HG03025 (cell line): ENCODE data around the gene HSD17B2.

Experiments used
- ATAC-seq: cut with Tn5 transposase; IDR thresholded peaks from one replicate; pipeline ENCODE4 v1.9.1; 2021; ENCODE audit warnings: mild to moderate bottlenecking, moderate library complexity; ENCODE audit not compliant: unreplicated experiment, low FRiP score

Gene HSD17B2

GRCh38 chr16:82047374-82047773 lies 12.3 kb downstream of the HSD17B2 start:
- ATAC-seq = no peak

GRCh38 chr16:82047787-82048186 lies 12.7 kb downstream of the HSD17B2 start:
- ATAC-seq = no peak

GRCh38 chr16:82049484-82049883 lies 14.4 kb downstream of the HSD17B2 start:
- ATAC-seq = no peak

DNA sequence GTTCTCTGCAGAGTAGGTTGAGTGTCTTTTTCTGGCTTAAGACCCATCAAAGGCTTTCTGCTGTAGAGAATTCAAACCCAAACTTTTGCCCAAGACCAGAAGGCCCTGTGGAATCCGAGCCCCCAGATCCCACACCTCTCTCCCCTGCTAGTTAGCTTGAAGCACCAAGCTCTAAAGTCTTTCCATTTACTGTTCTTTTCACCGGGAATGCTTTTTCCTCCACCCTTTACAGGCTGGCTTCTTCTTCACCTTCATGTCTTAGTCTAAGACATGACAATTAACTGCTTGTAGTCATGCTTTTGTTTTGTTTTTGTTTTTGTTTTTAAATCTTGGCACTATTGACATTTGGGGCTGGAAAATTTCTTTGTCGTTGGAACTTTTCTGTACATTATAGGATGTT lies 15.5 kb downstream of the HSD17B2 start:
- ATAC-seq = no peak

DNA sequence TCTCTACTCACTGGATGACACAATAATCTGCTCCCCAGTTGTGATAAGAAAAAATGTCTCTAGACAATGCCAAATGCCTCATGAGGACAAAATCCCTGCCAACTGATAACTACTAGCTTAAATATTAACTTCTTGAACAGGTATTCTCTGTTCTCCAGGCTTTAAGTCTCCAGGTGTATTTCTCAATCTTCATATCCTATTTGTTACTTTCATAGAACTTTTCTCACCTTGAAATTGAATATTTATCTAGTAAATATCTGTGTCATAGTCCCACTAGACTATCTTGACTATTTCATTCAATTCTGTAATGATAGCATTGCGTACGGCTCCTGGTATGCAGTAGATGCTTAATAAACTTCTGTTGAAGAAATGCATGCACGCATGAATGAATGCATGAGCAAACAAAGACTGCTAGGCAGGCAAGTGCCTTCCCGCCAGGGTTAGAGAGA lies 15.9 kb downstream of the HSD17B2 start:
- ATAC-seq = no peak

DNA sequence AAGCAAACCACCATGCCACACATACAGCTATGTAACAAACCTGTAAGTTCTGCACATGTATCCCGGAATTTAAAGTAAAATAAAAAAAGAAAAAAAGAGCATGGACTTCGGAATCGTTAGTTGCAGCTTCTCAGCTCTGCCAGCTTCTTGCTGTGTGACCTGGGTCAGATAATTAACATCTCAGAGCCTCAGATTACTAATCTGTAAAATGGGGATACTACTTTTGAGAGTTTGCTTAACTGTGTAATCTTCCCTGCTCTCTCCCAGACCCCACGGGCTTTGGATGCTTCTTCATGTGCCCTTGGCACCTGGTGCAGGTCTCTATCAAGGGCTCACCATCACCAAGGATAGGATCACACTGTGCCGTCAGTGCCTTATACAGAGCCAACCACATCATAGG lies 16.6 kb downstream of the HSD17B2 start:
- ATAC-seq = no peak

- no peak for ATAC-seq
Measured at GRCh38 chr16:82055117-82055516, 20.1 kb downstream of the HSD17B2 start.

DNA sequence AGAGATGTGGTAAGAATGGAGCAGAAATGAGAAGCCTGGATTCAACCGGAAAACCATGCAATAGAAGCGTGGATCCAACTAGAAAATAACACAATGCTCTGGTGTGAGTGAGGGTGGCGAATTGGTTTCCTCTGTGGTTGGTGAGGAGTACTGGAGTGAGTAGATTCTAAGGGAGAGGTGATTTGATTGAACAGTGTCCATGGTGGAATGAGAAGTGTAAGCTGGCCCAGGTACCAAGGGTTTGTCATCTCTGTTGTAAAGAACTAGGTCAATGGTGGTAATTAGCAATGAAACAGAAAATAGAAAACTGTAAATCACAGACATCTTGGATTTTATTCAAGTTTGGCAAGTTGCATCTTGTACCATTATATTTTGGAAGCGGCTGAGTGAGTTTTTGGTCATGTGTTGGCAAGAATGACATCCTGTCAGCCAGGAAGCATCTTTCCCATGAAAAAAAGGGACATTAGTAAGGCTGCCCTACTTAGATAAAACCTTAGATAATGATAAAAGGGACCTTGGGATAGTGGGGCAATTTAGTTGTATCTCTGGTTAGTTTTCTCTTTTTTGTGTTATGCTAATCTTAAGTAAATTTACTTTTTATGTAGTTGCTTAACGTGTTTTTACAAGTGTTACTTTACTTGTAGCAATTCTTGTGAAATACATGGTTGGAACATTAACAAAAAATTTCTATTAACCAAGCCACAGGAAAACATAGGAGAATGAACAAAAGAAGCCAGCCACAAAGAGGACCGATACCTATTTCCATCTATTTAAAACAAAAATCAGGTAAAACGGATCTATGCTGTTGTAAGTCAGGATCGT lies 20.9 kb downstream of the HSD17B2 start:
- ATAC-seq = no peak

- no peak for ATAC-seq
Measured at GRCh38 chr16:82056550-82056896, 21.5 kb downstream of the HSD17B2 start.

GRCh38 chr16:82059161-82059982 lies 24.3 kb downstream of the HSD17B2 start:
- ATAC-seq = no peak

GRCh38 chr16:82059983-82060421 lies 24.9 kb downstream of the HSD17B2 start:
- no peak for ATAC-seq

DNA sequence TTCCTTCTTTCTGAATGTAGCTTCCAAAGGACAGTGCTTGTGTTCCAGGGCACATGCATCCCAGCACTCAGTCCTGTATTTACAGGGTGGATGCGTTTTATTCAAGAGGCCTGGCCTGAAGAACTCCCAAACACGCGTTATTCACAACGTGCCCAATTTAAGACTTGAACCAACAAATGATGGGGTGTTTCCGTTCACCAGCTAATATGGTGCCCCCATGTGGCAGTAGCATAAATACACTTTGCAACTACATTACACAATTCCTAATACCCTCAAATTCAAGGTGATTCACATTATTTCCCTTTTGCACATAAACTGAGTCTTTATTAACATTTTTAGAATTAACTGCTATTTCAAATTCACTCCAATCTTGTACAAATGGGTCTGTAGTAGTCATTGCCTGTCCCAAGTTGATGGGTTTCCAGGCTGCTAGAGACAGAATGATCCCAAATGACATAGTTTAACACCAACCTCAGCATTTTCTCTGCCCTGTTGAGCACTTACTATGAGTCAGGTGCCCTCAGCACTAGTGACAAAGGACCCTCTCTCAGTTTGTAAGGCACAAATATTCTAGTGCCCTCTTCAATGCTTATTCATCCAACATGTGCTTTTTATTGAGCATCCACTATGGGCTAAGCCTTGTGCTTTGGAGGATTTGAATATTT lies 26.9 kb downstream of the HSD17B2 start:
- ATAC-seq = no peak

GRCh38 chr16:82062645-82063058 lies 27.6 kb downstream of the HSD17B2 start:
- ATAC-seq = no peak

DNA sequence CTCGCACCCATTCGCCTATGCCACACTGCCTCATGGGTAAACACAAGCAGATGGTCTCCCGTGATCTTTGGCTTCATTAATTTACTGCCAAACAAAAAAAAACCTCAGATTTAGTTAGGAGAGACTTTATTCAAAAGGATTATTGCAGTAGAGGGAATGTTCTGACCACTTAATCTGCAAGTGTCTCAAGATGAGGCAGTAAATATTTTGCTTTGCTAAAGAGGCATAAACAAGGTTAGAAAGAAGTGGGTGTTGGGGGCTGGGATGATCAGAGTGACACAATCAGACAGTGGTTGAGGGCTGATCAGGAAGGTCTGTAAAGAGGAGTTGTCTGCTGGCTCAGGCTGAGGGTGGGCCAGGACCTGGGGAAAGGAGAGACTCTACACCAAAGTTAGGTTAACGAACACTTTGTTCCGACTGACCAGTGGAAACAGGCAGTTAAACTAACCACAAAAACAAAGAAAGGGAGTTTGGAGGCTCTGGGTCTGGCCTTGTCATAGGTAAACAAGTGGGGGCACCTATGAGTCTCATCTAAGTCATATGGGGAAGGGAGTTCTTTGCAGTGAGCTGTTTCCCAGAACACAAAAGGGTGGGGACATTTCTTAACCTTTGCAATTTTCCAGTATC lies 28.5 kb downstream of the HSD17B2 start:
- no peak for ATAC-seq

GRCh38 chr16:82067042-82067803 lies 32.2 kb downstream of the HSD17B2 start:
- no peak for ATAC-seq

DNA sequence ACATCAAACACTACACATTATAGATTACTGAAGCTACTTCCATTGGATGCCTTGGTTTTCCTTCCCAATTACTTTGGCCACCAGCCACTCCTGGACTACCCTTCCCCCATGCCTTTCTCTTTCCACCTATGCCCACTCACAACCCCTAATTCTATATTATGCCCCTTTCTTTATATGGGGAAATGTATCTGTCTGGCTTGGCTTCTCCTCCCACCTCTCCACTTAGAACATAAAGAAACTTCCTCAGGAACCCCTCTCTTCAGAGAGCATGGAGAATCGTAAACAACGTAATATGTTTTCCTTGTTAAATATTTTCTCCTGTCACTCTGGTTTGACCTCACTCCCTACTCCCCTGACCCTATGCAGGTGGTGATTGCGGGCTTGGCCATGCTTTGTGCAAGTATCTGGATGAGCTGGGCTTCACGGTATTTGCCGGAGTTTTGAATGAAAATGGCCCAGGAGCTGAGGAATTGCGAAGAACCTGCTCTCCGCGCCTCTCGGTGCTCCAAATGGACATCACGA lies 32.8 kb downstream of the HSD17B2 start:
- no peak for ATAC-seq

GRCh38 chr16:82070656-82071369 lies 35.8 kb downstream of the HSD17B2 start:
- ATAC-seq = no peak

DNA sequence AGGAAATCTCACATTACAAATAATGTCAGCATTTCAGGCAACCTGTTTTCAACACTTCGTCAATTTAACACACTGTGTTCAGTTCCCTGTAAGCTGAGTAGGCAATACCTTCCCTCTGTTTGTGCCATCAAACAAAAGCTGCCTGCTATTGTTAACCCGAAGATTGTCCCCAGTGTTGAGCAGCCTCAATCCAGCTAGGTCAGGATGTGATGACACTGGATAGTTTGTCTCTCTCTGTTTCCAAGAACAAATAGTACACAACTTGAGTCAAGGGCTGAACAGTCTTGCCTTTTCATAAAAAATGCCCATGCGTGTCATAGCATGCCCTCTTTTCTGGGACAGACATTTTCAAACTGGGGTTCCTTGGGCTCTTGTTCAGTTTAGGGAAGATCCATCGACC lies 36.4 kb downstream of the HSD17B2 start:
- no peak for ATAC-seq

DNA sequence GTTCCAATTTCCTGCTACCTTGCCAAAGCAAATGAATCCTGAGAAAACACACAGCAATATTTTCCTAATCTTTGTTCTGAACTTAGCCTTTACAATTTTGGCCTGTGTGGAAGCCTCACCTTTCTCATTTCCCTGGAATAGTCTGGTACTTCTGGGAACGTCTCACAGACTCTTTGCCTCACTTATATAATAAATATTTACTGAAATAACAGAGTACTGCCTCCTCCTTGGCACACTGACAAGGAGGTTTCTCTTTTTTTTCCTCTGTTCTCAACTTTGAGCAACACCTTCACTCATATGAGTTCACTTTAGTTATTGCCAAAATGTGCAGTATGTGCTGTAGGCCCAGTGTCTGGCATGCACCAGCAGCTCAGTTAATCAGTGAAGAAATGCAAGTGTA lies 37.3 kb downstream of the HSD17B2 start:
- ATAC-seq = no peak
